Endothelial cell of umbilical vein (primary cell): ENCODE data around the gene EIF4A2. TPM values are rescaled to one million over a fixed set of nuclear protein-coding genes. Genes with fewer than 3 reads are reported as not detected.

Experiments used
- microRNA counts: library from miRNA; unstranded; fragments of <30 nt; microRNA quantifications from one replicate; lab custom pipeline; 2016
- microRNA-seq: library from miRNA; unstranded; fragments of <30 nt; microRNA quantifications from one replicate; pipeline ENCODE4 v1.2.0, GENCODE V29; 2021; ENCODE audit warnings: borderline number of aligned reads, borderline replicate concordance
- polyA plus RNA-seq, 4 experiments: library from polyadenylated mRNA; depleted of rRNA in 3 of 4; stranded (reverse) in 3 of 4; unstranded in 1 of 4; fragments of >200 nt; gene quantifications; 2 replicates each; pipeline versions ENCODE4 v1.2.1 to v1.2.3, GENCODE V29; 2011 to 2012; ENCODE audit warnings: missing spikeins in 1 of 4
- small RNA-seq: library from RNA; depleted of rRNA; stranded (forward); fragments of <200 nt; gene quantifications from one replicate; pipeline ENCODE3, GENCODE V24; 2012; ENCODE audit warnings: low replicate concordance, low read depth; ENCODE audit not compliant: insufficient read depth, insufficient read length
- total RNA-seq: library from RNA; stranded (reverse); gene quantifications from 2 replicates; pipeline ENCODE4 v1.2.3, GENCODE V29; 2021

Gene EIF4A2
- total and polyA plus RNA-seq, 2 donors (not counting 3 experiments of a cell fraction or from before 2014, with no cell fraction given): 282 to 401 TPM

MicroRNAs within 50 kb of the gene (microRNA counts, 767-probe panel; counts per million panel counts)
- 723 counts per million, percentile 96 among the panel's probes with 10 or more counts for microRNA hsa-miR-1248 (lab: Ali Mortazavi, UCI)

Small RNA genes within 50 kb of the gene (microRNA-seq; reads per million reads assigned to microRNA genes)
- 3.1 reads per million for gene MIR1248

Small RNA genes within 50 kb of the gene (small RNA-seq; reads per million reads assigned to genes)
- gene RF00092 (not detected), gene RNU6-1105P (not detected), gene SNORA4 (not detected), gene SNORA63 (not detected), gene SNORA81 (not detected), gene SNORD2 (not detected)

Other genes with a start within 250 kb of the EIF4A2 start
- 3.8 and 5.0 TPM in 2 replicates for gene CRYGS, start 239.2 kb upstream of the EIF4A2 start, total RNA-seq
- 5.0 and 7.6 TPM in 2 replicates for gene CRYGS, start 239.2 kb upstream of the EIF4A2 start, polyA plus RNA-seq
- 16.5 and 18.6 TPM in 2 replicates for gene TBCCD1, start 216.2 kb upstream of the EIF4A2 start, total RNA-seq
- gene TBCCD1, start 216.2 kb upstream of the EIF4A2 start, polyA plus RNA-seq: 16.6 and 17.0 TPM in 2 replicates
- 87.6 and 100 TPM in 2 replicates for gene DNAJB11, start 212.9 kb upstream of the EIF4A2 start, total RNA-seq
- 25.2 and 39.5 TPM in 2 replicates for gene DNAJB11, start 212.9 kb upstream of the EIF4A2 start, polyA plus RNA-seq
- not detected in 2 replicates for gene AHSG, start 170.5 kb upstream of the EIF4A2 start, total RNA-seq
- gene AHSG, start 170.5 kb upstream of the EIF4A2 start, polyA plus RNA-seq: not detected in 2 replicates
- not detected in 2 replicates for gene FETUB, start 143.2 kb upstream of the EIF4A2 start, total RNA-seq
- gene FETUB, start 143.2 kb upstream of the EIF4A2 start, polyA plus RNA-seq: not detected in 2 replicates
- gene HRG, start 117.6 kb upstream of the EIF4A2 start, total RNA-seq: not detected in 2 replicates
- gene HRG, start 117.6 kb upstream of the EIF4A2 start, polyA plus RNA-seq: not detected in 2 replicates
- not detected in 2 replicates for gene KNG1, start 66.2 kb upstream of the EIF4A2 start, total RNA-seq
- gene KNG1, start 66.2 kb upstream of the EIF4A2 start, polyA plus RNA-seq: not detected in 2 replicates
- 29.1 and 33.7 TPM in 2 replicates for gene RFC4, start 22.9 kb downstream of the EIF4A2 start, total RNA-seq
- gene RFC4, start 22.9 kb downstream of the EIF4A2 start, polyA plus RNA-seq: 4.6 and 6.2 TPM in 2 replicates
- not detected in 2 replicates for gene ADIPOQ, start 59.1 kb downstream of the EIF4A2 start, total RNA-seq
- not detected in 2 replicates for gene ADIPOQ, start 59.1 kb downstream of the EIF4A2 start, polyA plus RNA-seq
- 86.5 and 101 TPM in 2 replicates for gene ST6GAL1, start 146.9 kb downstream of the EIF4A2 start, total RNA-seq
- gene ST6GAL1, start 146.9 kb downstream of the EIF4A2 start, polyA plus RNA-seq: 61.2 and 63.9 TPM in 2 replicates